Globus pallidus (tissue), 1 donor: ENCODE results near the gene IFT172.
"Not testable (repeated sequence)": the region's sequence is repeated elsewhere in the genome, so short reads cannot be mapped to it uniquely, and the experiment has no call there.

Experiments used
- DNase-seq: peaks from one replicate; pipeline ENCODE4 v3.0.0-alpha.2; 2015; ENCODE audit warnings: low spot score

Gene IFT172

DNA sequence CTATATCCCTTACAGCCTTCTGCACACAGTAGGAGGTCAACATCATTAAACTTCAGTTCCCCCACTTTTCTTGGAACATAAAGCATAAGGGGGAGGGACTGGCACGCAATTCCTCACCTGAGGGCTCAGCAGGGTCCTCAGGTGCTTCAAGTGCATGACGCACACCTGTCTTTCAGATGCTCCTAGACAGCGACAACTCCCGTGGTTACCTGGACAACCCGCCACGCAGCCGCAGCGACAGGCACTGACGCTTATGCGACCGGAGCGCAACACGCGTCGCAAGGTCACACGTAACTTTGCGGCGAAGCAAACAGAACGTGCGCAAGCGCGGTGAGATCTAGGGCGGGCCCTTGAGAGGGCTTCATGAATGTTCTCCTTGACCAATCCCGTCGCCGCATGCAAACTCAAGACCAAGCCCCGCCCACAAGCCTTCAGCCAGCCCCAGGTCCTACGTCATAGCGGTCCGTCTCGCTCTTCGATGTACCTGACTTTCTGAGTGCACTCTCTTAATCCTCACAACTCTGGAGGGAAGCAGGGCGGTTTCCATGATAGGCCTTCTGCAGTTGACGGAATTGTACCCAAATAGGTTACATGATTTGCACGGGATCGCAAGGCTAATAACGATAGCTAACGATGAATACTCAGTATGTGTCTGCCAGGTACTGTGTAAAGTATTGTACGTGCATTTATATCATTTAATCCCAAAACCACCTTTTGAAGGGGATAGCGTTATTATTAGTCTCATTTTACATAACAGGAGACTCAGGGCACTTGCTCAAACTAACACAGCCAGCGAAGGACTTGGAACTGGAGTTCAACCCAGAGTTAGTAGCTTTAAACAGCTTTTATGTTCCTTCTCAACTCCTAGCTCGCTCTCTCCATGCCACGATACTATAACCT lies at the start of gene IFT172:
IFT172 (minus strand) TSS at position 246 of the 900 bp plus-strand sequence; CDS start at position 156, 90 bp downstream.
- peak; percentile 98 for DNase-seq

DNA sequence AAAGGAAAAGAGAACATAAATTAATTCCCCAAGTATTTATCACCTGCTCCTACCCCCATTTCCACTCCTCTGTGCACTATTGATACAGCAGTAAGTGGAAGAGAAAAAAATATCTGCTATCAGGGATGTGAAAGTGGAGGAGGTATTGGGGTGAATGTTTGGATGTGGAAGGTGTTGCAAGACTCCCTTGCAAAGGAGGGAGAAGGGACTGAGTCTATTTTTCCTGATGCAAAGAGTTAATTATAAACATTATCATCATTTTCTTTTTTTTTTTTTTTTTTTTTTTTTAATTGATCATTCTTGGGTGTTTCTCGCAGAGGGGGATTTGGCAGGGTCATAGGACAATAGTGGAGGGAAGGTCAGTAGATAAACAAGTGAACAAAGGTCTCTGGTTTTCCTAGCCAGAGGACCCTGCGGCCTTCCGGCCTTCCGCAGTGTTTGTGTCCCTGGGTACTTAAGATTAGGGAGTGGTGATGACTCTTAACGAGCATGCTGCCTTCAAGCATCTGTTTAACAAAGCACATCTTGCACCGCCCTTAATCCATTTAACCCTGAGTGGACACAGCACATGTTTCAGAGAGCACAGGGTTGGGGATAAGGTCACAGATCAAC lies 49.4 kb upstream of the IFT172 start:
- not testable (repeated sequence) for DNase-seq

DNA sequence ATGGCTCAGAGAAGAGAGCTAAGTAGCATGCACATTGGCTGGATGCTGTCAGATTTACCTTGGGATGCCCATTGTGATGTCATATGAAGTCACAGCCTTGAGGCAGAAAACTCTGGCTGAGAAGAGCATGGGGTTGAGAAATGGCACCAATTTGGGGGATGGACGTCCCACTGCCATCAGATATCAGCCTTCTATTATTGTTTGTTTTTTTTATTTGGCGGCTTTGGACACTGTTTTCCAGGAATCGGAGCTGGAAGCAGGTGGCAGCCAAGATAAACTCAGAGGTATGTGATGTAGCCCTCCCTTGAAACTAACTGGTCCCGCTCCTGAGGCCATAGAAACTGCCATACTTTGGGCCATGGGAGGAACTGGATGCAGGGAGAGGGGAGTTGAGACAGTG lies 47.7 kb upstream of the IFT172 start:
- no peak for DNase-seq

- DNase-seq = no peak
These were observed 42.4 kb upstream of the IFT172 start for GRCh38 chr2:27531983-27532382.

GRCh38 chr2:27527182-27527581 lies 37.6 kb upstream of the IFT172 start:
- no peak for DNase-seq

DNA sequence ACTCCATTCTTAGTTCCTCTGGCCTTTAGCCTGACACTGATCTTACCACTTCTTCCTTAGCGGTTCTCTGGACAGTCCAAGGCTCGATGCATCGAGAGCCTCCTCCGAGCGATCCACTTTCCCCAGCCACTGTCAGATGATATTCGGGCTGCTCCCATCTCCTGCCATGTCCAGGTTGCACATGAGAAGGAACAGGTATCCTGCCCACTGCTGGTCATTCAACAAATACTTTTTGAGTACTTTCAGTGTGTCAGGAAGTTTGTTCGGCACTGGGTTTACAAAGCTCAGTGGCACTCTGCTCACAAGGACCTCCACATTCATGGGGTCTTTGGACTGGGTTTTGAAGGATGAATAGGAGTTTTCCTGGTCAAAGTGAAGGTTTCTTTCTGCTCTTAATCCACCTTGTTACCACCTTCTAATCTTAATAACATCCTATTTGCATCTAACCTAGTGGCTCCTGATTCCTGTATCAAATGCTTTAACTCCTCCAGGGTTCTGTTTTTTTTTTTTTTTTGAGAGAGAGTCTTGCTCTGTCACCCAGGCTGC lies 32.9 kb upstream of the IFT172 start:
- no peak for DNase-seq

DNA sequence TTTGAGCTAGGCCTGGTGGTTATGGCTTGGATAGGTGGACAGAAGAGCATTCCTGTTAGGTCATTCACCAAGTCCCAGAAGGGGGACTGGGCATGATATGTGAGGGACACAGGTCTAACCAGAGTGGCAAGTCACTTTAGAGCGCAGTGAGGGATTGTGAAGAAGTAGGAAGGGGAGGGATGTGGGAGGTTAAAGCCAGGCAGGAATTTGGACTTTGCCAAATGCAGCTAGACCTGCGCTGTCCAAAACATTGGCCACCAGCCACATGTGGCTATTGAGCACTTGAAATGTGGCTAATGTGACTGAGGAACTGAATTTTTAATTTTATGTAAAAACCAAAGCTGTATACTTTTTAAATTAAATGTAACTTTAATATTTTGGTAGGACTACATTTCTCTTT lies 30.8 kb upstream of the IFT172 start:
- no peak for DNase-seq

DNA sequence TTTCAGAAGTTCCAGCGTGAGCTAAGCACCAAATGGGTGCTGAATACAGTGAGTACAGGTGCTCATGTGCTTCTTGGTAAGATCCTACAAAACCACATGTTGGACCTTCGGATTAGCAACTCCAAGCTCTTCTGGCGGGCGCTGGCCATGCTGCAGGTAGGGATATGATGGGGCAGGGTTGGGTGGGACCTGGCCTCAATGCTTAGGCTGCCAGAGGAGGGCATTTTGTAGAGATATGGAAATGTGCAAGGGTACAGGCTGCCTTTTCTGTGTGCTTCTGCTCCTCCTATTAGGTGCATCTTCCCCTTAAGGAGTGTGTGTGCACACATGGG lies 29.2 kb upstream of the IFT172 start:
- DNase-seq = no peak

DNA sequence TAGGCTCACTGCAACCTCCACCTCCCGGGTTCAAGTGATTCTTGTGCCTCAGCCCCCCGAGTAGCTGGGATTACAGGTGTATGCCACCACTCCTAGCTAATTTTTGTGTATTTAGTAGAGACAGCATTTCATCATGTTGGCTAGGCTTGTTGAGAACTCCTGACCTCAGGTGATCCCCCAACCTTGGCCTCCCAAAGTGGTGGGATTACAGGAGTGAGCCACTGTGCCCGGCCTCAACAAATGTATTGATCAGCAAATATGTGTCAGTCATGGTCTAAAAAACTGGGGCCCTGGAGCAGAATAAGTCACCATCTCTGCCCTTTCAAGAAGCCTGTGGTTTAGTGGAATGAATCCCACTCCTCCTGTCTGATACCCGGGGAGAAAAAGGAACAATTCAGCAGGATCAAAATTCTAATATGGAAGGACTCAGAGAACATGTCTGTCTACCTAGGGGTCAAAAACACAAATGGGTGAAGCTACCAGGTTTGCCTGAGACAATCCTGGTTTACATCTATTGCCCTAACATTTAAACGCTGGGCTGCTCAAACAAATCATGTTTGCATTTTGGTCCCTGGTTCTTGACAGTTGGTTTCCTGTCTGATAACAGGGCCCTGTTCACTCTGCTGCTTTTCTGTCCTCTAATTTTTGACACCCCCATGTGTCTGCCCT lies 28.7 kb upstream of the IFT172 start:
- DNase-seq = no peak

DNA sequence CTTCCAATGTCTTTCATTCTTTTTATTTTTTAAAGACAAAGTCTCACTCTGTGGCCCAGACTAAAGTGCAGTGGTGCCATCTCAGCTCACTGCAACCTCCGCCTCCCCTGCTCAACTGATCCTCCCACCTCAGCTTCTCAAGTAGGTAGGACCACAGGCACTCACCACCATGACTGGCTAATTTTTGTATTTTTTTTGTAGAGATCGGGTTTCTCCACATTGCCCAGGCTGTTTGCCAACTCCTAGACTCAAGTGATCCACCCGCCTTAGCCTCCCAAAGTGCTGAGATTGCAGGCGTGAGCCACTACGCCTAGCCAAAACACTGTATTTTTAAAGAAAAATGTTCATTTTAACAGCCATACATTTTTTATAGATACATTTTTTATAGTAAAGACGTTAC lies 19.8 kb upstream of the IFT172 start:
- DNase-seq = no peak

- no peak for DNase-seq
These were observed 17.8 kb upstream of the IFT172 start for GRCh38 chr2:27507293-27507692.

GRCh38 chr2:27506587-27506986 lies 17.0 kb upstream of the IFT172 start:
- no peak for DNase-seq

- no peak for DNase-seq
These were observed 12.6 kb upstream of the IFT172 start for GRCh38 chr2:27502142-27502541.

DNA sequence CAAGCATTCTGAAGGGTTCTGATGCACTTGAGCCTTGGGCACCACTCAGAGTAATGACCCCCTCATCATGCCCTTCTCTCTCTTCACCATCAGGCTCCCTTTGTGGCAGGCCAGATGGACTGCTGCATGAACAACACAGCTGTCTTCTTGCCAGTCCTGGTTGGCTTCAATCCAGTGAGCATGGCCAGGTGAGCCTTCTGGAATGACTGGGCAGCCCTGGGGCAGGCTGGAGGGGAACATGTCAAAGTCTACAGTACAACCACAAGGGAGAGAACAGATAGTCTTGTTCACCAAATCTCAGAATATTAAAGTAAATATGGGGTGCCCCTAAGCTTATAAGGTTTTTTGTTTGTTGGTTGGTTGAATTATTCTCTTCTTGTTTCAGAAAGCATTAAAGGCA lies 11.5 kb upstream of the IFT172 start:
- DNase-seq = no peak

- DNase-seq = no peak
These were observed 9.4 kb upstream of the IFT172 start for GRCh38 chr2:27498975-27499374.

DNA sequence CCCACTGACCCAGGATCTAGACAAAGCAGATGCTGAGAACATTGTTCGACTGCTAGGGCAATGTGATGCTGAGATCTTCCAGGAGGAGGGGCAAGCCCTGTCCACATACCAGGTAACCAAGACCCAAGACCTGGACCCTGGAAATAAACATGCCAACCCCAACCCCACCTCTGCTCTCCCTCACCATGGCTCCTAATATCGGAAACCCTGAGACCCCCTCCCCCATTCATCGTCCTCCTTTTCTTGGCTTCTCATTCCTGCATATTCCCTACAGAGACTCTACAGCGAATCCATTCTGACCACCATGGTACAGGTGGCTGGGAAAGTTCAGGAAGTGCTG lies 7.7 kb upstream of the IFT172 start:
- DNase-seq = no peak

- DNase-seq = no peak
These were observed 7.1 kb upstream of the IFT172 start, which contains the start of gene GCKR for GRCh38 chr2:27496357-27497287. Gene GCKR, plus strand, starts transcription at chr2:27496839. Its CDS starts 66 bp downstream, at chr2:27496905.

DNA sequence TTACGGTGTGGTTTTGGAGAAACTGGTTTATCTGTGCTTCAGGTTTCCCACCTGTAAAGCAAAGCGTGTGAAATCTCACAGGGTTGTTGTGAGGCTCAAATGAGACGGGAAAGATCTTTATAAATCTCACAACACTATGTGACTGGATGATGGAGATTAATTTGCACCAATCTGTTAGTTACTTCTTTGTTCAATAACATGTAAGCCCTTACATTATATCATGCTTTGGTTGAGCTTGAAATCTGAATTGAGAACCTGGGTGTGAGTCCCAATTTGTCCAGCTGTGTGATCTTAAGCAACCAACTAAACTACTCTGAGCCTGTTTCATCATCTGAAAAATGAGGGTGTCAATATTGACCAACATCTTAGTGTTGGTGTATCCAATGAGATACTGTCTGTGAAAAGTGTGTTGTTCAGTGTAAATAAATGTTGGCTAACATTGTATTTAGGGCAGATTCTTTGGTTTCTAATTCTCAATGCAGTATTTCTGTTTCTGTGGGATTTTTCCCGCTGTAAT lies 6.4 kb upstream of the IFT172 start:
- no peak for DNase-seq

DNA sequence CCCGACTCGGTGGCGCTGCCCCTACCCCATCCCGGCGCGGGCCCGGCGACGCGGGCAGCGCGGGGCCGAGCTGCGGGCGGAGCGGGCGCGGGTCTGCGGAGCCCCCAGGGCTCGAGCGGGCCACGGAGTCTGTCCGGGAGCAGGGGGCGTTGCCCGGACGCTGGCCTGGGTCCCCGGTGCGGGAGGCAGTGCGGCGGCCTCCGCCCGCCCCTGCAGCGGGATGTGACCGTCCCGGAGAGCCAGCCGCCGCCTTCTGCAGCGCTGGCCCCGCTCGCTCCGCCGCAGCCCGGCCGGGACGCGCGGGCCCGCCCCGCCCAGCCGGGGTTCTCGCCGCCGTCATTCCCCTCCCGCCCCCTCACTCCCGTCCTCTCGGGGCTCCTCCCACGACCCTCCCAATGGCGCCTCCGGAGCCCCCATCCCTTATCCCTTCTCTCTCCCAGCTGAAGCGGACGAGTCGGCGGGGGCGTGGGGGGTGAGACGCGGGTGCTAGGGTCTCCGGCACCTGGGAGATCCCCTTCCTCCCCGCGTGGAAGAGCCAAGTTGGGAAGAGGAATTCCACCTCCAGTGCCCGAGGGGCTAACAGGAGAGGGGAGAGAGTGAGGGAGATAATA lies 5.5 kb upstream of the IFT172 start, which contains the start of gene FNDC4:
FNDC4 (minus strand) TSS at position 257 of the 611 bp plus-strand sequence. CDS start 521 bp downstream, outside the sequence.
- no peak for DNase-seq

- DNase-seq = no peak
These were observed 4.9 kb upstream of the IFT172 start for GRCh38 chr2:27494284-27494943.
